ENCODE results near the gene EME2.
"Not testable (repeated sequence)": the region's sequence is repeated elsewhere in the genome, so short reads cannot be mapped to it uniquely, and the experiment has no call there.

The EME2 gene

DNA sequence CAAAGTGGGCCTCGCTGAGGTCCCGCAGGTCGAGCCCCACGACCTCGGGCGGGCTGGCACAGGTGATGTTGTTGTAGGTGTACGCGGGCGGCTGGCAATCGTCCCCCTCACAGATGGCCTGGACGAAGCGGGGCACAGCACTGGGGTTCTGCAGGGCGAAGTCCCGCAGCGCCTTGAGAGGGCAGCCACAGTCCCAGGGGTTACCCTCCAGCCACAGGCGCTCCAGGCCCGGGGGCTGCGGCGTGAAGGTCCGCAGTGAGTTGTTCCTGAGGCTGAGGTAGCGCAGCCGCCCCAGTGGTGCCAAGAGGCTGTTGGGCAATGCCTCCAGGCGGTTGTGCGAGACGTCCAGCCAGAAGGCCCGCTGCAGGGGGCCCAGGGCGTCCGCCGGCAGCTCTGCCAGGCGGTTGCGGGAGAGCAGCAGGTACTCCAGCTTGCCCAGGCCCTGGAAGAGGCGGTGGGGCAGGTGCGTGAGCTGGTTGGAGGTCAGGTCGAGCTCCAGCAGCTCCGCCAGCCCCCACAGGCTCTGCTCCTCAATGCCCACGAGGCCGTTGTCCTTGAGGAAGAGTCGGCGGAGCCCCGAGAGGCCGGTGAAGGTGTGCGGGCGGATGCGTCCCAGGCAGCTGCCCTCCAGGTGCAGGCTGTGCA is 18.1 kb downstream of the EME2 start:
- no peak for FAIRE-seq
- no peak for DNase-seq (ENCODE audit: low spot score)

DNA sequence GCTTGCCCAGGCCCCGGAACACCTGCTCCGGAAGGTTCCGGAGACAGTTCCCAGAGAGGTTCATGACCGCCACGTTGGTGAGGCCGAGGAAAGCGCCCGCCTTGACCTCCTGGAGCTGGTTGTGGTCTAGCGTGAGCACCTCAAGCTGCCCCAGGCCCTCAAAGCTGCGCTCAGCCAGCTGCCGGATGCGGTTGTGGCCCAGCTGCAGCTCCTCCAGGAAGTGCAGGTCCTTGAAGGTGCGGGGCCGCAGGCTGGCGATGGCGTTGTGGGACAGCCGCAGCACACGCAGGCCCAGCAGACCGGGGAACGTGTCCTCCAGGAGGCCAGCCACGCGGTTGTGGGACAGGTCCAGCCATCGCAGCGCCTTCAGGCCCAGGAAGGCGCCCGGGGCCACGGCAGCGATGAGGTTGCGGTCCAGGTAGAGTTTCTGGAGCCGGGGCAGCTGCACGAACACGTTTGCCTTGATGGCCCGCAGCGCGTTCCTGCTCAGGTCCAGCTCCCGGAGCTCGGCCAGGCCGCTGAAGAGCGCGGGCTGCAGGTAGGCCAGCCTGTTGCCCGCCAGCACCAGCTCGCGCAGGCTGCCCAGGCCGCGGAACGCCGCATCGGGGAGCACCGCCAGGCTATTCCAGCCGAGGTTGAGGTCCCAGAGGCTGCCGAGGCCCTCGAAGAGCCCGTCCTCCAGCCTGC is 18.8 kb downstream of the EME2 start:
- no peak for DNase-seq (ENCODE audit: low spot score)
- FAIRE-seq, result no peak

DNA sequence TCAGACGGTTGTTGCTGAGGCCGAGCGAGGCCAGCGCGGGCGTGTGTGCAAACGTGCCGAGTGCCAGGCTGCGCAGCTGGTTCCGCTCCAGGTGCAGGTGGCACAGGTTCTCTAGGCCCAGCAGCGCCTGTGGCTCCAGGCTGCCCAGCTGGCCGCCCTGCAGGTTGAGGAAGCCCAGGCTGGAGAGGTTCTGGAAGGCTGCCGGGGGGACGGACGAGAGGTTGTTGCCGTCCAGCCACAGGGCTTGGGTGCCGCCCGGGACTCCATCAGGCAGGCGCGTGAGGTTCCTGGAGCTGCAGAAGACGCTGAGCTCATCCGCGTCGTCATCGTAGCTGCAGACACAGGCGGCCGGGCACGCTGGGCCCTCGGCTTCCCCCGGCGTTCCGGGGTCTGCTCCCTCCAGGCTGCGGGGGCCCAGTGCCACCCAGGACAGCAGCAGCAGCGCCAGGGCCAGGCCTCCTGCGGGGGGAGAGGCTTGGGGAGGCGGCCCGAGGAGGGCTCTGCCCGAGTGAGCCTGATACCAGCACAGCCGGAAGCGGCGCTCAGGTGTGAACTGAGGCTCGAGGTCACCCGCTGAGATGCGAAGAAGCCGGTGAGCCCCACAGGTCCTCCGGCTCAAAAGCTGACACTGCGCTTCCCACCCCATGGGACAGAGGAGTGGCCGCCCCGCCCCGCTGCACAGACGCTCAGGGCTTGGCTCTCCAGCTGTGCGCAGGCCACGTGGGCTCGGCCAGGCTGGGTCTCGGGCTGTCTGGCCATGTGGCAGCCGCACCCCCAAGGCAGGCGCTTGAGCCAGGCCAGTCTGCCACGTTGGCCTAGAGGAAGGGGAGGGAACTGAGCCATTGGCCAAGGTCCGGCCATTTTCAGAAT is 19.6 kb downstream of the EME2 start:
- FAIRE-seq (no peak), DNase-seq (ENCODE audit: low spot score) (no peak)

DNA sequence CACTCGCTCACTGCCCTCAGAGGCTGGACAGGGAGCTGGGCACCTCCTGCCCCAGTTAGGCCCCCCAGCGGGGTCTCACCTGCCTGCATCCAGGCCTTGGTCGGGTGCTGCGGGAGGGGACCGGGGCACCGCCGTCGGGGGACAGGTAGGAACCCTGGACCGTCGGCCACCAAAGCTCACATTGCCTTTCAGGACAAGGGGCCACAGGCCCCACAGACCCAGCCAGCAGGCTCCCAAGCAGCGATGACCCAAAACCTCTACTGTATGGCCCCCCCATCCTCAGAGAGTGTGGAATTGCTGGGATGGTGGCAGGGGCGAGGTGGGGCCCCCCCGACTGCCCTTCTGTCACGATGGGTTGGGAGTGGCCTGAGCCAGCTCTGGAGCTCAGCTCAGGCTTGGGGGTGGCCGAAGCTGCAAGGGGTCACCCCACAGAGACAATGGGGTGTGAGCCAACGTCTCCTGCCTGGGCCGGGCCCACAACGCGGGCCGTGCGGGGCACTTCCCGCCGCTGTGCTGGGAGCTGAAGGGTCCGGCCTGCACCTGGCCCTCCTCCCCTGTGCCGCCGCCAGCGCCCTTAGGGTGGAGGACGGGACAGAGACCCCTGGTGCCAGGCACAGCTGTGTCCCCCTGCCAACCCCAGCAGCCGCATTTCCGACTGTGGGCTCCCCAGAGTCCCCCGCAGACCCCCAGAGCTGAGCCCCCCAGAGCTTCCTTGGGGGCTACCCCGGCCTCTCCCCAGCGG is 20.4 kb downstream of the EME2 start:
- FAIRE-seq (no peak), DNase-seq (ENCODE audit: low spot score) (no peak)

DNA sequence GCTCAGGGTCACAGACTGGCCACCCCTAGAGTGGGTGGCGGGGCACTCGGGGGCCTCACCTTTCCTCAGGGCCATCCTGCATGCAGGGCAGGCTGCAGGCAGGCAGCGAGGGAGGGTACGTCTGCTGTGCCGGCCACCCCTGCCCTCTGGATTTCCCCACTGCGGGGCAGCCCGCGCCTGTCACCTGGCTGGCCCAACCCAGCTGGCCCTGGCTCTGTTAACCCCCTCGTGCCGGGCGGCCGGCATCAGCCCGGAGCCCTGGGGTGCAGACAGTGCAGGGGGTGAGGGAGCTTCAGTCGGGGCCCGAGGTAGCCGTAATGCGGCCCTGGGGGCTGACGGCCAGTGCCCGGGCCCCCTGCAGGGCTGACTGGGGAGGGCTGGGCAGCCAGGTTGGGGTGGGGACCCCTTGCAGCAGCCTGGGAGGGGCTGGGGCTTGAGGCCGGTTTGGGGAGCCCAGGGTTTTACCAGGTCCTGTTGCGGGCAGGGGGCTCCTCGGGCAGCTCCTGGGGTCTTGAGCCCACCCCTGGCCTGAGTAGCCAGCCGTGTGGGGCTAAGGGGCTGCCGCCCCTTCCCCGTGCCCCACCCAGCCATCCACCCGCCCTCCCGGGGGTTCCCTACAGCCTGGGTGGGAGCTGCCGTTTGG is 21.1 kb downstream of the EME2 start, which contains the start of gene IGFALS:
IGFALS (minus strand) TSS at position 128 of the 643 bp plus-strand sequence; CDS start at position 75, 53 bp downstream.
- no peak for DNase-seq (ENCODE audit: low spot score)
- FAIRE-seq, result no peak

DNA sequence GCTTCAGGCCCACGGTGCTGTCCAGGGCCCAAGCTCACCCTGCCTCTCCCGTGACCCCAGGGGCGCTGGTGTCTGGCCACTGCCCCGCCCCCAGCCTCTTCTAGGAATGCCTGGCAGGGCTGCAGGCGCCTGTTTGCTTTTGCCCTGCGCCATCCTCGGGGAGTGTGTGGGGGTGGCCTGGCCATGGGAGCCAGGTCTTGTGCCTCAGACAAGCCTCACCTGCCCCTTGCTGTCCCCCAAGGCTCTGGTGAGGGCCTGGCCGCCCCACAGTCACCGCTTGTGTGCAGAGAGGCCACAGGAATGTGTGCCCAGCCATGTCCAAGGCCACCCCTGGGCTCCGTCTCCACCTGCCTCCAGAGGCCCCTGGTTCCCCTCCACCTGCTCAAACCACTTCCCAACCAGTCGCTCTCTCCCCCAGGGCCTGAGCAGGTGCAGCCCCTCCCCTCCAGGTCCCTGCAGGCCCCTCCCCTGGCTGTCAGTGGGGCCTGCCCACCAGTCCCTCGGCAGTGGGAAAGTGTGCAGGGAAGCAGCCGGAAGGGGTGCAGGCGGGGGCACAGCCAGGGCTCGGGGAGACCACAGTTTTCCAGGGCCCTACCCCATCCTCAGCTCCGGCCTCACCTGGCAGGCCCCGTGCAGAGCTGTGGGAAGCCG is 21.7 kb downstream of the EME2 start:
- FAIRE-seq, result no peak
- no peak for DNase-seq (ENCODE audit: low spot score)

DNA sequence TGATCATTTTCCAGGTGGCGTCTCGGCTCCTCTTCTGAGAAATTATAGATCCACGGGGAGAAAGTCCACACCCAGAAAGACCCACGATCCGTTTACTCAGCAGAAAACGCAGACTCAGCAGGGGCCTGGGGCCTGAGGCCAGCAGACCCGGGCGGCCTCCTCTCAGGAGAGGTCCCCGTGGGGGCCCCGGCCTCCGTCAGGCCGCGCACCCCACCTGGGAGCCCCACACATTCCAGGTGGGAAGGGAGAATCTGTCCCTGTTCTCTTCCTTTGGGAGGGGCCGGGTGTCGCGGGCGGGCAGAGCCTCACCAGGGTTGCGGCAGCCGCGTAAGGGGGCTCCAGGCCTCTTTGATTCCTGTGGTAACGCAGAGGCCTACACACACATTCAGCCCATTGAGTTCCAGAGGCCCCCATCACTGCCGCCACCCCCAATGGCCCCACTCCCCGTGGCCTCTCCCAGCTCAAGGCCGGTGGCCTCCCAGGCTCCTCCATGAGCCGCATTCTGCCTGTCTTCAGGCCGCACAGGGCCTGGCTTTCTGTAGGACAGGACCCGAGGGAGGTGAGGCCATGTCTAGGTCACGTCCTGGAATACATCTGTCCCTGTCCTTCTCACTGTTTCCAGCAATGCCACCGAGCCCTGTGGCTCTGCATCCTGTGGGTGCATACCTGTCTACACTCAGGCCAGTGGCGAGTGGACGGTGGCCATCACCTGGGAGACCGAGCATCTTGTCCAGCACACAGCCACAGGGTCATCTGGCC is 22.5 kb downstream of the EME2 start:
- no peak for DNase-seq (ENCODE audit: low spot score)
- FAIRE-seq, result no peak

DNA sequence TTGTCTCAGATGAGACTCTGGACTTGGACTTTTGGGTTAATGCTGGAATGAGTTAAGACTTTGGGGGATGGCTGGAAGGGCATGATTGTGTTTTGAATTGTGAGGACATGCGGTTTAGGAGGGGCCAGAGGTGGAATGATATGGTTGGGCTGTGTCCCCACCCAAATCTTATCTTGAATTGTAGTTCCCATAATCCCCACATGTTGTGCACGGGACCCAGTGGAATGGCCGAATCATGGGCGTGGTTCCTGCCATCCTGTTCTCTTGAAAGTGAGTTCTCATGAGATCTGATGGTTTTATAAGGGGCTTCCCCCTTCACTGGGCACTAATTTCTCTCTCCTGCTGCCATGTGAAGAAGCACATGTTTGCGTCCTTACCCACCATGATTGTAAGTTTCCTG is 26.7 kb downstream of the EME2 start:
- FAIRE-seq; DNase-seq (ENCODE audit: low spot score): not testable (repeated sequence)

DNA sequence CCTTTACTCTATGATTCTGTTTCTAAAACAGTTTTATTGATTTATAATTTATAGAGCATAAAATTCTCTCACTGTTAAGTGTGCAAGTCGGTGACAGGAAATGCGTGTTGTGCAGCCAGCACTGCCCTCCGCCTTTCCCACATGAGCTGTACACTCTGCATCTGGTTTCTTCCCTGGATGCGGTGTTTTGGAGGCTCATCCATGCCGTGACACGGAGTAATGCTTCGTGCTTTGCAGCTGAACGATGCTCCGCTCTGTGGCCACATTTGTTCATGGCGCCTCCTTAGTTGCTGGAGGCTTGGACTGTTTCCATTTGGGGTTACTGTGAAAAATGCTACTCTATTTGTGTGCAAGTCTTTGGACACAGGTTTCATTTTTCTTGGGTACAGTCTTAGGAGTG is 28.1 kb downstream of the EME2 start:
- FAIRE-seq, result no peak

DNA sequence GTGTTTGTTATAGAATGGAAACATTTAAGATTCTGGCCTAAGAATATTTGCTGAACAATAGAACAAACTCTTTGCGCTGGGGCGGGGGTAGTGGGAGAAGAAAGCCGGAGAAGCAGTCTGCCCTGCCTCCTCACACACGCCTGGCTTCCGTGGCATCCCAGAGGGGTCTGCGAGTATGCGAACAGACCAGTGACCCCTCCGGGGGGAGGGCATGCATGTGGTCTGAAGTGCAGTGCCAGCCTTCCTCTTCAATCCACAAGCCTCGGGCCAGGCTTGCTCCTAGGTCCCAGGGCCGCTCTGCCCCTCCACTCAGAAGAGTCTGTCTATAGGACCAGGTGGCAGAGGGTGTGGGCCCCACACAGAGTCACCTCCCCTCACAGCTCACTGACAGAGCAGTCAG is 35.0 kb downstream of the EME2 start:
- no peak for FAIRE-seq

More for the DNA sequence above, 28.1 kb downstream of the EME2 start:
- DNase-seq (ENCODE audit: low spot score), result no peak

DNA sequence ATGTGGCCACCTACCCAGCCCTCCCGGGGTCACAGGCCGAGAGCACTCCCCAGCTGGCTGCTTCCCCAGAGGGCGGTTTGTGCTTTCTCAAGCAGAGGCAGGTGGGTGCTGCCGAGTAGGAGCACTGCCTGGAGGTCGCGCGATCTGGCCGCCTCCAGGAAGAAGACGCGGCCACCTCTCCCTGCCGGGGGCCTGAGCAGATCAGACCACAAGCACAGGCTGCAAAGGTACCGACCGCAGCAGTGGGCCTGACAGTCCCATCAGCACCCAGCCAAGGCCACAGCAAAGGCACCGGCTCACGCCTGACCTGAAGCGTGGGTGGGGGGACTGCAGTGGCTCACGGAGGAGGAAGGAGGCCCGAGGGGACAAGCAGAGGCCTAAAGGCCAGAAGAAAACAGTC is 36.1 kb downstream of the EME2 start:
- DNase-seq (ENCODE audit: low spot score), result no peak
- FAIRE-seq, result no peak

More for the DNA sequence above, 35.0 kb downstream of the EME2 start:
- no peak for DNase-seq (ENCODE audit: low spot score)

DNA sequence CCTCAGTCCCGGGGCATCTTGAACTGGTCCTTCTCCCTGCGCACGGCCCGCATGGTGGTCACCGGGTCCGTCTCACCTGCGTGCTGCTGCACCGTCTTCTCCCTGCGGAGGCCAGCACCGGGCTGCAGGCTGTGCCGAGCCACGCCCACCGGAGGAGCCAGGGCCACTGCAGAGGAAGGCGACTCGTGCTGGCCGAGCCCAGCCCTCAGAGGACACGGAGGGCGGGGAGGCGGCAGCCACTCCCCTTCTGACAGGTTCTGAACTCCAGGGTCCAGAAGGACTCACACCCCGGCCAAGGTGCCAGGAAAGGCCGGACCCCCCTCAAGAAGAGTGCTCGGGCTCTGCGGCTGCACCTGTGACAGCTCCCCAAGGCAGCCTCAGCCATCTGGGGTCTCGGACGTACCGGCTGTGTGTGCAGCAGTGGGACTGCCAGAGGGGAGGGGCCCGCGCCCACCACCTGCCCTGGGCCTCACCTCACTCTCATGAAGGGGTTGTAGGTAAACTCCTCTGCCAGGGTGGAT is 36.7 kb downstream of the EME2 start:
- no peak for FAIRE-seq

DNA sequence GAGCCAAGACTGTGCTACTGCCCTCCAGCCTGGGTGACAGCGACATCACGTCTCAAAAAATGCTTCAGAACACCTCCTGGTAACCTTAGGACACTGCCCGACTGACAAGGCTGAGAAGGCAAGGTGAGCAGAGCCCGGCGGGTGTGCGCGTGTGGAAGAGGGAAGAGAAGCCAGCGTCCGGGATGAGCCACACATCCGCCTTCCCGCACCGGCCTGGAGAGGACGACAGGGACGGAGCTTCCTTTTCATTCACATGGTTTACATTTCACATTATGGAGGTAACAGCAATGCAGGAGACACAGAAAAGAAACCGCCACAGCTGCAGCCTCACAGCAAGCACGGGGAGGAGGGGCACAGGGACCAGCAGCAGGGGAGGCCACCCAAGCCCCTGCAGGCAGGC is 37.5 kb downstream of the EME2 start:
- FAIRE-seq (no peak), DNase-seq (ENCODE audit: low spot score) (no peak)

More for the DNA sequence above, 36.7 kb downstream of the EME2 start:
- DNase-seq (ENCODE audit: low spot score), result no peak

DNA sequence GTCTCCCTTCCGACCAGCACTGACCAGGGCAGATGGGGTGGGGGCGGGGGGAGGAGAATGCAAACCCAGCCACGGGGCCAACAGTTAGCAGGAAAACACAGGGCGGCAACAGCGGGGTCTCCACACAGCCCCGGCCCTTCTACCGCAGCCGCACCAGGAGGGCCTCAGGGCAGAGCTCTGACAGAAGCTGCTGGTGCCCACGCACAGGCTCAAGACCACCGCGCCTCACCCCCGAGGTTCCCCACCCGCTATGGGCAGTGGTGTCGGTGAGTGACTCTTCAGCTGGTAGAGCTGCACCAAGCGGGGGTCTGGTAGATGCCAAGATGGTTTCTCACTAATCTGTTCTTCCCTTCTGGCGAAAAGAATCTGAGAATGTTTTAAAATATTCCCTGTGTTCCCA is 37.9 kb downstream of the EME2 start:
- no peak for DNase-seq (ENCODE audit: low spot score)
- FAIRE-seq, result no peak

DNA sequence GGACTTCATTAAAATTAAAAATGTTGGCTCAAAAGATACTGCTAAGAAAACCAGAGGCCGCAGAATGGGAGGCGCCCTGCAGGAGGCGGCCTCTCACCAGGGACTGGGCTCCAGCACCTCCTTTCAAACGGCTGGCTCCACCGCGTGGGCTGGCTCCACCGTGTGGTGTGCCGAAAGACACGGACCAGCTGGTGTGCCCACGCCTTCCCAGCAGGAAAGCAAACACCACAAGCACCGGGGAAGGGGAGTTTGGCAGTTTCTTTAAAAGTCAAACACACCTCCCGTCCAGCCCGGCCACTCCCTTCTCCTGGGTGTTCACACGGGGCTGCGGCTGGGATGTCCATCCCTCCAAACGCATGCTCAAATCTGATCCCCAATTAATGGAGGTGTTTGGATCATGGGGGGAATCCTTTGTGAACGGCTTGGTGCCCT is 40.1 kb downstream of the EME2 start:
- DNase-seq (ENCODE audit: low spot score), result peak; percentile 26
- FAIRE-seq, result no peak

DNA sequence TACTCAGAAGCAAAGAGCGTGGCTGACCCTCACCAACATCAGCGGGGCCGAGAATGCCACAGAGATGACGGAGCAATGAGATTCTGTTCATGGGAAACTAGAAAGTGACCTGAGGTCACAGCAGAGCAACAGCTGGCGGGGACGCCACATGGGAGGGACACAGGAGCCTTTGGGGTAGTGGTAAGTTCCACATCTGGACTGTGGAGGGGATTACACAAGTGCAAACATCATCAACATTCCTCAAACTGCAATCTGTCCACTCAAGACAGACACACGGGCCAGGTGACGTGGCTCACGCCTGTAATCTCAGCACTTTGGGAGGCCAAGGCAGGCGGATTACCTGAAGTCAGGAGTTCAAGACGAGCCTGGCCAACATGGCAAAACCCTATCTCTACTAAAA is 42.9 kb downstream of the EME2 start:
- FAIRE-seq (no peak), DNase-seq (ENCODE audit: low spot score) (no peak)

DNA sequence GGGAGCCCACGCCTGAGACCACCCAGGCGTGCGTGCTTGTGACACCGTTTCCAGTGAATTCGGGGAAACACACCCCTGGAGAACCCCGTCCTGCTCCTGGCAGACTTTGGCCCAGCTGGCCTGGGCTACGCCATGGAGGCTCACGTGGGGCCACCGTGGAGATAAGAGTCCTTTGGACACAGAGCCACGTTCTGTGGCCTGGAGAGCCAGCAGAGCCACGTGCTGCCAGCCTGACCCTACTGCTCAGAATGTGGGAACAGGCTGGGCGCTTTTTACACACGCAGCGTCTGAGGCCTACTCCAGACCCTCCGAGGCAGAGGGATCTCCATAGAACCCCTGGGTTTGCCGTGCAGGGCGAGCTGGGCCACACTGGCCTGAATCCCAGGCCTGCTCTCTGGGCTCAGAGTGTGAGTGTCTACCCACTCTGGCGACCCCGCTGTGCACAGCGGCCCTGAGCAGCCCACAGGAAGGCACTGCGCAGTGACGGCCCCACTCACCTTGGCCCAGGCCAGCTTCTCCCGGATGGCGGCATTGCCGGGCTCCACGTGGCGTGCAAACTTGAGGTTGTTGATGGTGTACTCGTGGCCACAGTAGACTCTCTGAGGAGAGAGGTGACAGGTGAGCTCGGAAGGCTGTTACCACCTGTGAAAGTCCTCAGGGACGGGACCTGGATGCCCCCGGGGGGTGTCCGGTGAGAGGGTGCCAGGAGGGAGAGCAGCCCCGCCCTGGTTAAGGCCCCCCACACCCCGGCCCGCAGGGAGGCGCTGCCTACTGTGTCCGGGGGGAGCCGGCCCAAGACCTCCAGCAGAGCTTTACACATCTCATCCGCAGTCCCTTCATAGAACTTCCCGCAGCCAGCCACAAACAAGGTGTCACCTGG is 44.0 kb downstream of the EME2 start:
- no peak for DNase-seq (ENCODE audit: low spot score)
- FAIRE-seq, result no peak

DNA sequence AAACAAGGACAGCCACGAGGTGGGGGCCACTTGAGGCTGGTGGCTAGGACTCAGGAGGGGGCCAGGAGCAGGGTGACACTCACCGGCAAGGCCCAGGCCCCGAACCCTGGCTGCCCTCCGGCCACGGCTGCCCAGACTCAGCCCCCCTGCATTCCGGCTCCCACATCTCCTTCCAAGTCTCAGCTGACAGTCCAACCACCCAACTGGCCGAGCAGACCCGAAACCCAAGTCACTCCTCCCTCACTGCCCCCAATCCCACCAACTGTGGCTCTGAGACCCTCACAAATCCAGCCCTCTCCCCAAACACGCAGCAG is 44.6 kb downstream of the EME2 start:
- no peak for DNase-seq (ENCODE audit: low spot score)
- FAIRE-seq, result no peak

DNA sequence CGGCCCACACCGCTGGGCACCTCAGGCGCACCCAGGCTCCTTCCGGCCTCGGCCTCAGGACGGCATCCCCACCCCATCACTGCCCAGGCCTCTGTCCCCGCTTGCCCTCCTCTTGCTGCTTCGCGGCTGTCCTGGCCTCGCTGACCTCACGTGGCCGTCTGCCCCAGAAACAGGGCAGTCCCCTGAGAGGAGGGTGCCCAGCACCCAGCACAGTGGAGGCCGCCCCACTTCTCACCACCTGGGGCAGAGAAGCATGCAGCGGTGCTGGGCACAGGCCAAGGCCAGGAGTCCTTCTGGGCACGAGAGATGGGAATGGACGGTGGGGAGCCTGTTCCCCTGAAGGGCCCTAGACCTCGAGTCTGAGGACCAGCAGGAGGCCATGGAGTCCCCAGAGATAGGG is 45.1 kb downstream of the EME2 start:
- DNase-seq (ENCODE audit: low spot score) (no peak), FAIRE-seq (no peak)

Measured in RCC 7860 (cell line).